GM19395 (cell line): ENCODE results near the gene PLRG1.

Experiments used
- ATAC-seq: cut with Tn5 transposase; IDR thresholded peaks from one replicate; pipeline ENCODE4 v1.9.1; 2021; ENCODE audit warnings: mild to moderate bottlenecking, moderate library complexity; ENCODE audit not compliant: unreplicated experiment

PLRG1 gene

GRCh38 chr4:154574311-154574710 is 24.1 kb upstream of the PLRG1 start:
- ATAC-seq, result no peak

GRCh38 chr4:154573190-154573870 is 23.1 kb upstream of the PLRG1 start:
- no peak for ATAC-seq

GRCh38 chr4:154569584-154569983 is 19.4 kb upstream of the PLRG1 start:
- no peak for ATAC-seq

- ATAC-seq, result no peak
Observed at GRCh38 chr4:154569028-154569427, 18.8 kb upstream of the PLRG1 start.

GRCh38 chr4:154566639-154567204 is 16.5 kb upstream of the PLRG1 start:
- no peak for ATAC-seq

GRCh38 chr4:154565704-154566103 is 15.5 kb upstream of the PLRG1 start:
- no peak for ATAC-seq

- no peak for ATAC-seq
Observed at GRCh38 chr4:154564311-154564710, 14.1 kb upstream of the PLRG1 start.

GRCh38 chr4:154562697-154563254 is 12.6 kb upstream of the PLRG1 start, which contains the start of gene FGB:
TSS of gene FGB (plus strand) at chr4:154563011. CDS start at chr4:154563019, 8 bp downstream.
- ATAC-seq, result no peak

GRCh38 chr4:154560824-154561231 is 10.6 kb upstream of the PLRG1 start:
- ATAC-seq, result no peak

- no peak for ATAC-seq
Observed at GRCh38 chr4:154560419-154560801, 10.2 kb upstream of the PLRG1 start.

- peak; percentile 91 for ATAC-seq
Observed at GRCh38 chr4:154559494-154560418, 9.6 kb upstream of the PLRG1 start.

- peak; percentile 14 for ATAC-seq
Observed at GRCh38 chr4:154559141-154559493, 8.9 kb upstream of the PLRG1 start.

- ATAC-seq, result peak; percentile 58
Observed at GRCh38 chr4:154551872-154552686, 1.9 kb upstream of the PLRG1 start.

- ATAC-seq, result no peak
Observed at GRCh38 chr4:154545689-154546088, 4.5 kb downstream of the PLRG1 start.

GRCh38 chr4:154542271-154542879 is 7.8 kb downstream of the PLRG1 start:
- no peak for ATAC-seq

GRCh38 chr4:154534296-154534695 is 15.9 kb downstream of the PLRG1 start:
- ATAC-seq, result no peak

GRCh38 chr4:154529728-154530519 is 20.3 kb downstream of the PLRG1 start:
- no peak for ATAC-seq

GRCh38 chr4:154528869-154529268 is 21.3 kb downstream of the PLRG1 start:
- ATAC-seq, result no peak

- ATAC-seq, result no peak
Observed at GRCh38 chr4:154527308-154527707, 22.9 kb downstream of the PLRG1 start.
